Prostate gland (tissue), 2 donors: ENCODE measurements around the gene MBD3.

ENCODE experiments used
- POLR2A ChIP-seq: fragments of 450-650 bp; IDR thresholded peaks from one replicate; pipeline ENCODE4 v1.6.1; 2016; ENCODE audit warnings: antibody characterized with exemption, mild to moderate bottlenecking
- TF ChIP-seq, protein P1 (sequence below), 4 experiments: fragments of 200-600 bp in 2 of 4; fragments of 450-650 bp in 2 of 4; sonication (generic) in 2 of 4; IDR thresholded peaks; 1 replicate in 3 of 4; 2 replicates in 1 of 4; pipeline ENCODE4 v1.5.1; 2016 to 2019; ENCODE audit warnings: antibody characterized with exemption in 4 of 4, mild to moderate bottlenecking in 2 of 4, moderate library complexity in 2 of 4

DNA sequence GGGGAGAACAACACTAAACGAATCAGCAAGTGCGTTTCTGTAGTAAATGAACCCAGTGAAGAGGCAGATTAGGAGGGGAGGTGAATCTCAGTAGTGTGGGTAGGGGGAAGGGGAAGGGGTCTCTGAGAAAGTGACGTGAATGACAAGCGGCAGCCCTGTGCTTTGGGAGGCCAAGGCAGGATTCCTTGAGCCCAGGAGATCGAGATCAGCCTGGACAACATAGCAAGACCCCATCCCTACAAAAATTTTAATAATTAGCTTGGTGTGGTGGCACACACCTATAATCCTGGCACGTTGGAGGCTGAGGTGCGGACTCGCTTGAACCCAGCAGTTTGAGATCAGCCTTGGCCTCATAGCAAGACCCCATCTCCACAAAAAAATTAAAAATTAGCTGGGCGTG, 60.7 kb downstream of the MBD3 start:
- TF ChIP-seq, protein P1, sequence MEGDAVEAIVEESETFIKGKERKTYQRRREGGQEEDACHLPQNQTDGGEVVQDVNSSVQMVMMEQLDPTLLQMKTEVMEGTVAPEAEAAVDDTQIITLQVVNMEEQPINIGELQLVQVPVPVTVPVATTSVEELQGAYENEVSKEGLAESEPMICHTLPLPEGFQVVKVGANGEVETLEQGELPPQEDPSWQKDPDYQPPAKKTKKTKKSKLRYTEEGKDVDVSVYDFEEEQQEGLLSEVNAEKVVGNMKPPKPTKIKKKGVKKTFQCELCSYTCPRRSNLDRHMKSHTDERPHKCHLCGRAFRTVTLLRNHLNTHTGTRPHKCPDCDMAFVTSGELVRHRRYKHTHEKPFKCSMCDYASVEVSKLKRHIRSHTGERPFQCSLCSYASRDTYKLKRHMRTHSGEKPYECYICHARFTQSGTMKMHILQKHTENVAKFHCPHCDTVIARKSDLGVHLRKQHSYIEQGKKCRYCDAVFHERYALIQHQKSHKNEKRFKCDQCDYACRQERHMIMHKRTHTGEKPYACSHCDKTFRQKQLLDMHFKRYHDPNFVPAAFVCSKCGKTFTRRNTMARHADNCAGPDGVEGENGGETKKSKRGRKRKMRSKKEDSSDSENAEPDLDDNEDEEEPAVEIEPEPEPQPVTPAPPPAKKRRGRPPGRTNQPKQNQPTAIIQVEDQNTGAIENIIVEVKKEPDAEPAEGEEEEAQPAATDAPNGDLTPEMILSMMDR (IDR thresholded peaks at IDR 0.05): no peak
- no peak for TF ChIP-seq POLR2A
